Measurements from ENCODE around the gene VCAM1. TPM values are rescaled to one million over a fixed set of nuclear protein-coding genes. Genes with fewer than 3 reads are reported as not detected.
A peak's percentile ranks its signal among the peaks of the same experiment; 100 is the strongest.

The VCAM1 gene
- total RNA-seq, 1 experiment from 2014 or later = 2.0 TPM

- Histone ChIP-seq H3K9me3 (ENCODE audit: low read depth, low read length, poor library complexity, severe bottlenecking) (no peaks in the 10 kb centered on the region), H3K4me3 (ENCODE audit: low read depth, low read length, poor library complexity, severe bottlenecking) (peak overlapping the region; percentile 26), H3K27me3 (replicated peaks; ENCODE audit: insufficient read depth, low read depth, low read length, poor library complexity) (no peaks in the 10 kb centered on the region), H3K4me1 (ENCODE audit: insufficient read depth, low read length, poor library complexity, severe bottlenecking) (peaks cover 9% of the 10 kb centered on the region), H3K27ac (ENCODE audit: low read depth, low read length, poor library complexity, severe bottlenecking) (peak overlapping the region; percentile 60), H3K36me3 (ENCODE audit: insufficient read depth, low read length, poor library complexity, severe bottlenecking) (no peaks in the 10 kb centered on the region)
- TF ChIP-seq EZH2 (IDR thresholded peaks at IDR 0.05; ENCODE audit: borderline replicate concordance, low read depth, low read length, poor library complexity, severe bottlenecking) (no peak), CTCF (conservative IDR thresholded peaks at IDR 0.05; ENCODE audit: low read depth, low read length) (no peak)
- intact Hi-C loops (cut with micrococcal nuclease; ENCODE audit: unreplicated experiment) = no loop called here
- no TSS peak for BruUV-seq (replicated peaks)
- DNase-seq (ENCODE audit: low spot score) = peak; percentile 74
- CTCF ChIA-PET = interaction anchor here (0.6 kb wide), 1 partner anchor 620 kb away, joined by 3 read pairs; no protein-coding TSS in a partner anchor
- POLR2A ChIA-PET (ENCODE audit: low non-redundant PET) = no interaction called here
These were observed 2.1 kb downstream of the VCAM1 start for GRCh38 chr1:100721526-100722207.

- H3K27me3 ChIP-seq (replicated peaks; ENCODE audit: insufficient read depth, low read depth, low read length, poor library complexity) = no peaks in the 10 kb centered on the region
- peaks cover 9% of the 10 kb centered on the region for H3K4me1 ChIP-seq (ENCODE audit: insufficient read depth, low read length, poor library complexity, severe bottlenecking)
- no peak for TF ChIP-seq EZH2 (IDR thresholded peaks at IDR 0.05; ENCODE audit: borderline replicate concordance, low read depth, low read length, poor library complexity, severe bottlenecking)
- no peak for TF ChIP-seq CTCF (conservative IDR thresholded peaks at IDR 0.05; ENCODE audit: low read depth, low read length)
- H3K9me3 ChIP-seq (ENCODE audit: low read depth, low read length, poor library complexity, severe bottlenecking) = no peaks in the 10 kb centered on the region
- H3K36me3 ChIP-seq (ENCODE audit: insufficient read depth, low read length, poor library complexity, severe bottlenecking) = no peaks in the 10 kb centered on the region
- ChIA-PET POLR2A (ENCODE audit: low non-redundant PET) (no interaction called here), CTCF (interaction anchor here (0.6 kb wide), 1 partner anchor 619 kb away, joined by 3 read pairs; no protein-coding TSS in a partner anchor)
- DNase-seq (ENCODE audit: low spot score) = no peak
- no TSS peak for BruUV-seq (replicated peaks)
- intact Hi-C loops (cut with micrococcal nuclease; ENCODE audit: unreplicated experiment) = no loop called here
- H3K27ac ChIP-seq (ENCODE audit: low read depth, low read length, poor library complexity, severe bottlenecking) = peak overlapping the region; percentile 60
- peak overlapping the region; percentile 26 for H3K4me3 ChIP-seq (ENCODE audit: low read depth, low read length, poor library complexity, severe bottlenecking)
These were observed 2.7 kb downstream of the VCAM1 start for GRCh38 chr1:100722221-100722620.

GRCh38 chr1:100724281-100724680 lies 4.7 kb downstream of the VCAM1 start:
- DNase-seq (ENCODE audit: low spot score) = no peak
- intact Hi-C loops (cut with micrococcal nuclease; ENCODE audit: unreplicated experiment) = no loop called here
- H3K27ac ChIP-seq (ENCODE audit: low read depth, low read length, poor library complexity, severe bottlenecking) = no peak overlapping the region
- no peak overlapping the region for H3K4me3 ChIP-seq (ENCODE audit: low read depth, low read length, poor library complexity, severe bottlenecking)
- no peaks in the 10 kb centered on the region for H3K27me3 ChIP-seq (replicated peaks; ENCODE audit: insufficient read depth, low read depth, low read length, poor library complexity)
- no peaks in the 10 kb centered on the region for H3K36me3 ChIP-seq (ENCODE audit: insufficient read depth, low read length, poor library complexity, severe bottlenecking)
- ChIA-PET POLR2A (ENCODE audit: low non-redundant PET) (no interaction called here), CTCF (no interaction called here)
- peaks cover 9% of the 10 kb centered on the region for H3K4me1 ChIP-seq (ENCODE audit: insufficient read depth, low read length, poor library complexity, severe bottlenecking)
- no peaks in the 10 kb centered on the region for H3K9me3 ChIP-seq (ENCODE audit: low read depth, low read length, poor library complexity, severe bottlenecking)
- no TSS peak for BruUV-seq (replicated peaks)
- no peak for TF ChIP-seq EZH2 (IDR thresholded peaks at IDR 0.05; ENCODE audit: borderline replicate concordance, low read depth, low read length, poor library complexity, severe bottlenecking)
- TF ChIP-seq CTCF (conservative IDR thresholded peaks at IDR 0.05; ENCODE audit: low read depth, low read length) = no peak
